Memory B cell (primary cell): ENCODE data around the gene ARHGAP8.

ENCODE experiments used
- ATAC-seq: fragments of 150-1000 bp; cut with Tn5 transposase; 2 replicates; pipeline ENCODE4 v1.10.0; 2021; ENCODE audit warnings: low read depth, mild to moderate bottlenecking, moderate library complexity
- DNase-seq, 2 donors: peaks; one replicate each; pipeline ENCODE4 v3.0.0; 2022; ENCODE audit warnings: low spot score in 2 of 2
- H3K27ac Mint-ChIP-seq: one replicate; pipeline ENCODE4 v1.8.0; 2022; ENCODE audit warnings: mild to moderate bottlenecking, moderate library complexity, mixed read lengths
- H3K27me3 Mint-ChIP-seq: one replicate; pipeline ENCODE4 v1.8.0; 2022; ENCODE audit warnings: mixed read lengths
- H3K36me3 Mint-ChIP-seq: one replicate; pipeline ENCODE4 v1.8.0; 2022; ENCODE audit warnings: mild to moderate bottlenecking, mixed read lengths
- H3K4me1 Mint-ChIP-seq: one replicate; pipeline ENCODE4 v1.8.0; 2022; ENCODE audit warnings: mixed read lengths
- H3K4me3 Mint-ChIP-seq: one replicate; pipeline ENCODE4 v1.8.0; 2022; ENCODE audit warnings: mild to moderate bottlenecking, moderate library complexity, mixed read lengths
- H3K9me3 Mint-ChIP-seq: one replicate; pipeline ENCODE4 v1.8.0; 2022; ENCODE audit warnings: mixed read lengths

ARHGAP8 gene

DNA sequence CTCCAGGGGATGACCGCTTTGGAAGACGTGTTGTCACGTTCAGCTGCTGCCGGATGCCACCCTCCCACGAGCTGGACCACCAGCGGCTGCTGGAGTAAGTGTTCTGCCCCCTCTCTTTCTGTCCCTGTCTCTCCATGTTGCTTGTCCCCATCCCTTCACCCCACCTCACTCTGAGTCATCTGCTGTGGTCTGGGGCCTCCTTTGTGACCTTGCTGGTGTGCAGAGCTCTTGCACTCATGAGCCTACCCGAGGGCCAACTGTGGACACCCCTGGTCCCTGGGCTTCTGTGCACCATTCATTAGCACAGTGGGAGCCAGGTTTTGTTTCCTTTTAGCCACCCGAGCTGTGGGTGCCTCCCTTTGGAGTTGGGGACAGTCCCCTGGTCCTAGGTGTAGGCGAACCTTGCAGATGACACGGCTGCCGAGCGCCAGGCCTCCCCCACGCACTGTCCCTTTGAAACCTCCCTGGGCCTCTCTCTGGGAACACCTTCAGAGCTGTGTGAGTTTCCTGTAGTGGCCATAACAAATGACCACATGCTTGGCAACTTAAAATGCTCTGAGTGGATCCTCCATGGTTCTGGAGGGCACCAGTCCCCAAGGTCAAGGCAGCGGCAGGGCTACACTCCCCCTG lies 49.8 kb downstream of the ARHGAP8 start:
- ATAC-seq (no peak), DNase-seq (no peak)
- Mint-ChIP-seq H3K27me3 (peaks cover 16% of the 10 kb centered on the region), H3K9me3 (no peaks in the 10 kb centered on the region), H3K27ac (no peak overlapping the region), H3K4me3 (no peak overlapping the region), H3K4me1 (no peaks in the 10 kb centered on the region), H3K36me3 (no peaks in the 10 kb centered on the region)

DNA sequence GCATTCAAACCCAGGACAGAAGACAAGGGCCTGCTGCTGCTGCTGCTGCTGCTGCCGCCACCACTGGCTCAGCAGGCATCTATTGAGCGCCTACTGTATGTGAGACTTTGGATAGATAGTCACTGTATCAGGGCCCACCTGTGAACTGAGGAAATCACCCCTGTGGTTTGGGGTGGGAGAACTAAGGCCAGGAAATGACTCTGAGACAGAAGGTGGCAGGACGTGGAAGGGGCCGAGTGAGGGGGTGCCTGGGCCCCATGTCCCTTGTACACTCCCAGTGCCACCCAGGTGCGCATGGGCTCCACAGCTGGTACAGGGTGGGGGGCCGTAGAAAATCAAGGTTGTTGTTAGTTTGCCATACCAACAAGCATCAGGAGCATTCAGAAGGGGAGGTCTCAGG lies 50.6 kb downstream of the ARHGAP8 start:
- no peak for ATAC-seq
- Mint-ChIP-seq H3K36me3 (no peaks in the 10 kb centered on the region), H3K9me3 (no peaks in the 10 kb centered on the region), H3K27ac (no peak overlapping the region), H3K27me3 (peaks cover 18% of the 10 kb centered on the region), H3K4me3 (no peak overlapping the region), H3K4me1 (no peaks in the 10 kb centered on the region)
- no peak for DNase-seq

DNA sequence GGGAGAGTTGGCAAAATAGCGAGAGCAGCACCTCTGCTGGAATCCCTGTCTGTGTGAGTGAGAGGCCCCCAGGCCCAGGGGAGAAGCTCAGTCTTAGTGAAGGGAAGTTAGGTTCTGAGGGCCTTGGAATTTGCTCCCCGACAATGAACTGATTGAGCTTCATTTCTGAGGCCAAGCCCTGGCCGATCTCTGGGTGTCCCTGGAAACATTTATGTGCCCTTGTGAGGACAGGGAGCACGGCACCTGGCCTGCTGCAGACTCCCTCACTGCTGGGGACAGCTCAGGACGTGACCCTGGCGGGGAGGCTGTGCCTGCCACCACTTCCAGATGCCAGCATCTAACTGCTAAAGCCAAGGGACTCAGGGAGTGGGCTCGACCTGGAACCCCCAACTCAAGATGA lies 52.0 kb downstream of the ARHGAP8 start:
- H3K9me3 Mint-ChIP-seq = no peaks in the 10 kb centered on the region
- no peaks in the 10 kb centered on the region for H3K36me3 Mint-ChIP-seq
- H3K27me3 Mint-ChIP-seq = peaks cover 15% of the 10 kb centered on the region
- H3K4me1 Mint-ChIP-seq = peaks cover 3% of the 10 kb centered on the region
- no peak for ATAC-seq
- no peak overlapping the region for H3K27ac Mint-ChIP-seq
- no peak overlapping the region for H3K4me3 Mint-ChIP-seq
- no peak for DNase-seq

DNA sequence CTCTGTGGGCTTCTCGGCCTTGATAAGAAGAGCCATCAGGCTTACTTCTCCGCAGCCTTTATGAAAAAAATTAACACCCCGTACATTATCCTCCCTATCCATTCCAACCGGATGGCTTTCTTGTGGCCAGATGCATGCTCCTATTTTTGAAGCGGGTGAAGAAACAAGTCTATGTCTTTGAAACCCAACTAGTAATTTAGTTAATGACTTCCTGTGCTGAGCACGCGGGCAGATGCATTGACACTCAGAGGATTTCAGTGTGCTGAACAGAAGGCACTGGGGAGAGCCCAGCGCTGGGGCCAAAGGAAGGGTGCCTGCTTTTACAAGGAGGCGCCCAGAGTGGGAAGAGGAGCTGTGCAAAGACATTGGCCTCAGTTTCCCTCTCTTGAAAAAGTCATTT lies 53.3 kb downstream of the ARHGAP8 start:
- Mint-ChIP-seq H3K27me3 (peaks cover 15% of the 10 kb centered on the region), H3K4me3 (no peak overlapping the region), H3K36me3 (no peaks in the 10 kb centered on the region), H3K4me1 (peaks cover 3% of the 10 kb centered on the region), H3K9me3 (no peaks in the 10 kb centered on the region), H3K27ac (no peak overlapping the region)
- no peak for ATAC-seq
- DNase-seq = no peak

DNA sequence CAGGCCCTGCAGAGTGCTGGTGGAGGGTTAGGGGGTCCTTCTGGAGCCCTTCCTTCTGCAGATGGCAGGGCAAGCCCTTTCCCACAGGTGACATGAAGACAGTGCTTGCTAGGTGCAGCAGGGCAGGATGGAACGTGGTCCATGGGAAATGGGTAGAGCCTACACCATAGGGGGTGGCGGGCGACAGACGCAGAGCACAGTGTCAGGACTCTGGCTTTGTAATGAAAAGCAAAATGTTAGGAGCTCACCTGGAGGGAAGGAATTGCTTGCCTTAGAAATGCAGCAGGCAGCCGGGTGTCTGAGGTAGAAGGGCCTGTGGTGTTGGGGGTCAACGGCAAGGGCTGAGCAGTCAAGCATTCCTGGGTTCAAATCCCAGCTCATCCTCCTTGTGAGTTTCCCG lies 54.9 kb downstream of the ARHGAP8 start:
- H3K27me3 Mint-ChIP-seq = peaks cover 12% of the 10 kb centered on the region
- no peak overlapping the region for H3K27ac Mint-ChIP-seq
- no peak overlapping the region for H3K4me3 Mint-ChIP-seq
- H3K9me3 Mint-ChIP-seq = no peaks in the 10 kb centered on the region
- H3K36me3 Mint-ChIP-seq = no peaks in the 10 kb centered on the region
- ATAC-seq (no peak), DNase-seq (no peak)
- peaks cover 3% of the 10 kb centered on the region for H3K4me1 Mint-ChIP-seq

DNA sequence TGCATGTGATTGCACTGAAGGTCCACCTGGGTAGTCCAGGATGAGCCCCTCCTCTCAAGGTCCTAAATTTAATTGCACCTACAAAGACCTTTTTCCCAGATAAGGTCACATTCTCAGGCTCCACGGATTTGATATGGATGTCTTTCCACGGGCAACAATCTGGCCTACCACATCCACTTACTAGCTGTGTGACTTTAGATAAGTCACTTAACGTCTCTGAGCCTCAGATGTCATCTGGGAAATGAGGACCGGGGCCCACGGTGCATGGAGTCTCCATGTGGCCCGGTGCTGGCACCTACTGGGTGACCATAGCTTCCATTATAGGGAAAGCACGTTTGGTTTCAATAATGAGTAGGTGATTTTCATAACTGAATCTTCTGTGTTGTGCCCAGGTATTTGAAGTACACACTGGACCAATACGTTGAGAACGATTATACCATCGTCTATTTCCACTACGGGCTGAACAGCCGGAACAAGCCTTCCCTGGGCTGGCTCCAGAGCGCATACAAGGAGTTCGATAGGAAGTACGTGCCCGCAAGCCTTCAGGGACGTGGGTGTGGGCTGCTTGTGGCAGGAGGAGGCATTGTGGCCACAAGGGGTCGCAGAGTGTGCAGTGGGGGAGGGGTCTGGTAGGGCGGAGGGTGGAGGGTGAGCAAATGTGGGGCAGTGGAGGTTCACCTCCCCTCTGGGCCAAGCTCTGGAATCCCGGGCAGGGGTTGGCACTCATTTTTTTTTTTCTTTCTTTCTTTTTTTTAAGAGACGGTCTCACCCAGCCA lies 55.7 kb downstream of the ARHGAP8 start:
- ATAC-seq = no peak
- Mint-ChIP-seq H3K27me3 (peaks cover 8% of the 10 kb centered on the region), H3K27ac (no peak overlapping the region), H3K4me1 (peaks cover 3% of the 10 kb centered on the region), H3K4me3 (no peak overlapping the region), H3K9me3 (no peaks in the 10 kb centered on the region), H3K36me3 (no peaks in the 10 kb centered on the region)
- DNase-seq = no peak

DNA sequence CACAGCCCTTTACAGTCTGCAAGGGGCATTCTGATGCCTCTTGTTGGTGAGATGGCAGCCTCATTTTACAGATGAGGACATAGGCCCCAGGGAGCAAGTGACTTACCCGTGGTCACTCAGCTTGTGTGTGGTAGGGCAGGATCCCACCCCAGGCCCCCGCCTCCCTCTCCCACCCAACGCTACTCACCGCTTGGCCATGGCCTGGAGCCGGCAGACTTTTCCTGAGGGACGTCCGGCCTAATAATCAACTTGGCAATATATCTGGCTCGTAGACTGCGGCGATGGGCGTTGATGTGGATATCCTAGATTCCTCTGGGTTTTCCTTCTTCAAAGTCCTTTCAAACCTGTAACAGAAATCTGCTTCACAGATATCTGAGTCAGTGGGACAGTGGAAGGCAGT lies 57.1 kb downstream of the ARHGAP8 start:
- ATAC-seq (no peak), DNase-seq (no peak)
- peaks cover 3% of the 10 kb centered on the region for H3K9me3 Mint-ChIP-seq
- peaks cover 3% of the 10 kb centered on the region for H3K4me1 Mint-ChIP-seq
- H3K36me3 Mint-ChIP-seq = no peaks in the 10 kb centered on the region
- peaks cover 8% of the 10 kb centered on the region for H3K27me3 Mint-ChIP-seq
- H3K4me3 Mint-ChIP-seq = no peak overlapping the region
- no peak overlapping the region for H3K27ac Mint-ChIP-seq

DNA sequence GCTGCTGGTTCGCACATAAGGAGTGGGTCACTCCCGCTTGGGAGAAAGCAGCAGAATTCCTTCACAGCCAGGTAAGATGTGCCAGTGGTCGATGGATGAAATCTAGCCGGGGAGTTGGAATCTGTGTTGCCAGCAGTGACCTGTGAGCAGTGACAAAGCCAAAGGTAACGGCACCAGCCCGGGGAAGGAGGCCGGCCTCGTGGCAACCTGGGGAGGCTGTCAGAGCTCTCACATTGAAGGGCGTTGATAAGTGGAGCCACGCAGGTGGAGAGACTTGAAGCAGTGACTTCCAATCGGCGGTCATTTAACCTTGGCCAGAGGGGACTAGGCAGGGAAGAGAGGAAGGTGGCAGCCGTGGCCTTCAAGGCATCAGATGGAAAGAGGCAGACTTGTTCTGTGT lies 58.8 kb downstream of the ARHGAP8 start:
- H3K4me3 Mint-ChIP-seq = no peak overlapping the region
- no peak for ATAC-seq
- H3K27ac Mint-ChIP-seq = no peak overlapping the region
- no peaks in the 10 kb centered on the region for H3K36me3 Mint-ChIP-seq
- no peak for DNase-seq
- peaks cover 3% of the 10 kb centered on the region for H3K4me1 Mint-ChIP-seq
- peaks cover 5% of the 10 kb centered on the region for H3K27me3 Mint-ChIP-seq
- H3K9me3 Mint-ChIP-seq = peaks cover 3% of the 10 kb centered on the region

DNA sequence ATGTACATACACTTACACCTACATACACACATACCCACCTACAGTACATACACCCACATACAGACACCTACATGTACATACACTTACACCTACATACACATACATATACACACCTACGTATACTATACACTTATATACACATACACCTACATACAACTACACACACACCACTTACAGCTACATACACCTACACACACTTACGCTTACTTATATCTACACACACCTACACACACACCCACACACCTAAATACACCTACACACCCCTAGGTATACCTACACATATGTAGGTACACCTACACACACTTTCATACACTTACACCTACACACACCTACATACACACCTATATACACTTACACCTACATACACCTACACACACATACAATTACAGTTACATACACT lies 61.0 kb downstream of the ARHGAP8 start:
- DNase-seq = no peak
- no peak overlapping the region for H3K4me3 Mint-ChIP-seq
- H3K36me3 Mint-ChIP-seq = no peaks in the 10 kb centered on the region
- H3K27ac Mint-ChIP-seq = no peak overlapping the region
- H3K27me3 Mint-ChIP-seq = peaks cover 3% of the 10 kb centered on the region
- H3K4me1 Mint-ChIP-seq = no peaks in the 10 kb centered on the region
- ATAC-seq = no peak
- peaks cover 3% of the 10 kb centered on the region for H3K9me3 Mint-ChIP-seq

DNA sequence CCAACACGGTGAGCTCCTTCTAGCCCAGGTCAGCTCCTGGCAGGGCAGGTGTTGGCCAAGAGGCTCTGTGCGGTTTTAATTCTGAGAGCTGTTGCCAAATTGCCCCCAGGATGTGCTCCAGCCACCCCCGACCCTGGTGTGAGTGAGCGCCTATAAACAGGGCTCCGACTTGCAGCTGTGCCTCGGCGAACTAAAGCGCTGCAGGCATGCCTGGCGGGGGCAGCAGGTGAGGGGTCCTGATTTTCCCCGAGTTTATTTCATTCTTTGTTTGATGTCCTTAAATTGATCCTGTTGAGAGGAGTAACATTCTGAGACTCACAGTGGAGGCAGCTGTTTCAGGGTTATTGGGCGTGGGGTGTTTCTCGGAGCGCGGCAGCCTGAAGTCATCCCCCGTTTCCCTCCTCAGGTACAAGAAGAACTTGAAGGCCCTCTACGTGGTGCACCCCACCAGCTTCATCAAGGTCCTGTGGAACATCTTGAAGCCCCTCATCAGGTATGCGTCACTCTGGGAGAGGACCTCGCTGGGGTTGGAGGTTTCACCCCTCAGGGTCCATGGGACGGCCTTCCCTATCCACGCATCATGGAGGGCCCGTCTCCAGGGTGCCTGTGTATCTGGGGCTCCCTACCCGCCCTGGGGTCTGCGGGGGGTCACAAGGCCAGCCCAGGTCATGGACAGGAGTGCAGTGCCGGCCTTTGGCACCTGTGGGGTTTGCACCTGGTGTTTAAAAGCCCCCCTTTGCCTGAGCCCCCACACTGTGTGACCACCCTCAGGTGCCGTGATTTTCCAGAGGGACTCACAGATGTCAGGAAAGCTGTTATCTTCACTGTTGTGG lies 62.1 kb downstream of the ARHGAP8 start:
- no peak overlapping the region for H3K27ac Mint-ChIP-seq
- H3K4me1 Mint-ChIP-seq = no peaks in the 10 kb centered on the region
- peaks cover 3% of the 10 kb centered on the region for H3K27me3 Mint-ChIP-seq
- DNase-seq = no peak
- ATAC-seq = no peak
- no peak overlapping the region for H3K4me3 Mint-ChIP-seq
- H3K36me3 Mint-ChIP-seq = no peaks in the 10 kb centered on the region
- peaks cover 3% of the 10 kb centered on the region for H3K9me3 Mint-ChIP-seq

DNA sequence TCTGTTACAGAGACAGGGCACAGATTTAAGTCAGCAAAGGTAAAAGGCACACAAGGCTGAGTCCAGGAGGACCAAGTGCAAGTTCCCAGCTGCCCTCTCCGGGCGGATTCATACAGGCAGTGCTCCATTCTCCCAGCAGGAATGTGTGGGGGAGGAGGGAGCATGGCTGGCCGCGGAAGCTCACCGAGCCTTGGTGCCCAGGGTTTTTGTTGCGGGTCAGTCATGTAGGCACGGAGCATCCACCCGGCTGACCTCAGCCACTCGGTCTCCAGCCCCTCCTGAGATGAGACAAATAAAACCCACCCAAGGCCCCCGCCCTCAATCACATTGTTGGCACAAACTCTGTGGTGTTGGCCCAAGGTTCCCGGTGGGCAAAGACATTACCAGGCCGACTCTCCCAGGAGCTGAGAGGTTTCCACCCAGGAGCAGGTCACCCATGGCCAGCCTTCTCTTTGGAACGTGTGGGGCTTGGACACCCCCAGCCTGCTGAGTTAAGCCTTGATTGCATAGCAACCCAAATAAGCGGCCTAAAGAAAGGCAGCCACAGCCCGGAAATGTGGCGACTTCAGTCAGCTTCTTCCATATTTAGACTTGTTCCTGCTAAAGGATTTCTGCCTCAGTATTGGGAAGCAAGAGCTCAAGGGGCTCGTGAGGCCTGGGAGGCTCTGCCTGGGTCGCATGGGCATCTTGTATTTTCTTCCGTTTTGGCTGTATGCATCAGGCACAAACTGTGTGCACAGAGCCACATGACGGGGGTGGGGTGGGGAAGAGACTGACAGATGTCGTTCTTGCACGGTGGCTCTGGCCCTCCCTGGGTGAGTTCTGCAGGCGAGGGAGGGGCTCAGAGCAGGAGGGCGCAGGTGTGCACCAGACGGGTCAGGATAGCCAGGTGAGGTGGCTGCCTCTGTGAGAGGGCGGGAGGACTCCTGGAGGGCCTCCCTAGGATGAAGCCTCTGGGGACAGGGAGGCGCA lies 63.0 kb downstream of the ARHGAP8 start:
- Mint-ChIP-seq H3K27ac (no peak overlapping the region), H3K36me3 (no peaks in the 10 kb centered on the region), H3K4me3 (no peak overlapping the region), H3K4me1 (no peaks in the 10 kb centered on the region), H3K27me3 (peaks cover 3% of the 10 kb centered on the region), H3K9me3 (peaks cover 3% of the 10 kb centered on the region)
- DNase-seq = no peak
- no peak for ATAC-seq

DNA sequence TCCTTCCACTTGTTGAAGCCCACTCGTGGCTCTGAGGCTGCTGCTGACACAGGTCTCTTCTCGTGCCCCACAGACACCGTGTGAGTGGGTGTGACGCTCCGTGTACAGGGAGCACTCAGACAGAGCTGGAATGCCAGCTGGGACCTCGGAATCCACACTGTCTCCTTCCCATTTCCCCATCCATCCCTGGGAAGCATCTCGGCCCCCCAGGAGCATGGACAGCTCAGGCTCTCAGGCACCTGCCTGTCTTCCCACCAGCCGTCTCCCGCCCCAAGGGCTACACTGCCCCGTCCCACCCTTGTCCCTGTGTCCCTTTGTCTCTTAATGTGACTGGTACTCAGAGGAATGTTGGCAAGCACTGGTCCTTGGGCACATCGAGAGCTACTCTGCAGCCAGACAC lies 63.8 kb downstream of the ARHGAP8 start:
- no peak for ATAC-seq
- Mint-ChIP-seq H3K9me3 (peaks cover 3% of the 10 kb centered on the region), H3K4me3 (no peak overlapping the region), H3K4me1 (no peaks in the 10 kb centered on the region), H3K36me3 (no peaks in the 10 kb centered on the region), H3K27me3 (peaks cover 3% of the 10 kb centered on the region), H3K27ac (no peak overlapping the region)
- no peak for DNase-seq

DNA sequence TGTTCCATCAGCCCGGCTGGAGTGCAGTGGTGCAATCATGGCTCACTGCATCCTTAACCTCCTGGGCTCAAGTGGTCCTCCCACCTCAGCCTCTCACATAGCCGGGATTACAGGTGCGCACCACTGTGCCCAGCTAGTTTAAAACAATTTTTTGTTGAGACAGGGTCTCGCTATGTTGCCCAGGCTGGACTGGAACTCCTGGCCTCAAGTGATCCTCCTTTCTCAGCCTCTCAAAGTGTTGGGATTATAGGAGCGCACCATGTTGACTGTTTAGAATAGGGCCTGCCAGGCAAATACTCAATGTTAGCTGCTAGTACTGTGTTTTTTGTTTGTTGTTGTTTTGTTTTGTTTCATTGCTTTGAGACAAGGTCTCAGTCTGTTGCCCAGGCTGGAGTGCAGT lies 66.4 kb downstream of the ARHGAP8 start:
- ATAC-seq = no peak
- no peaks in the 10 kb centered on the region for H3K9me3 Mint-ChIP-seq
- DNase-seq = no peak
- no peaks in the 10 kb centered on the region for H3K4me1 Mint-ChIP-seq
- no peaks in the 10 kb centered on the region for H3K36me3 Mint-ChIP-seq
- peaks cover 8% of the 10 kb centered on the region for H3K27me3 Mint-ChIP-seq
- no peak overlapping the region for H3K27ac Mint-ChIP-seq
- no peak overlapping the region for H3K4me3 Mint-ChIP-seq
